Dendritic cell treated with granulocyte-macrophage colony-stimulating factor and Interleukin-4, amounts not matched to agents 40 ng/mL and 50 ng/mL, for 4 days (primary cell): ENCODE data around the gene PRRX2.
"Not testable (repeated sequence)": the region's sequence is repeated elsewhere in the genome, so short reads cannot be mapped to it uniquely, and the experiment has no call there.

ENCODE experiments used
- H3K27ac Mint-ChIP-seq: one replicate; pipeline ENCODE4 v1.8.0; 2022; ENCODE audit warnings: mild to moderate bottlenecking, mixed read lengths
- H3K27me3 Mint-ChIP-seq: one replicate; pipeline ENCODE4 v1.8.0; 2022; ENCODE audit warnings: mild to moderate bottlenecking, mixed read lengths
- H3K36me3 Mint-ChIP-seq: one replicate; pipeline ENCODE4 v1.8.0; 2022; ENCODE audit warnings: low read depth, mixed read lengths
- H3K4me1 Mint-ChIP-seq: one replicate; pipeline ENCODE4 v1.8.0; 2022; ENCODE audit warnings: low read depth, mixed read lengths
- H3K4me3 Mint-ChIP-seq: one replicate; pipeline ENCODE4 v1.8.0; 2022; ENCODE audit warnings: mild to moderate bottlenecking, moderate library complexity, mixed read lengths
- H3K9me3 Mint-ChIP-seq: one replicate; pipeline ENCODE4 v1.8.0; 2022; ENCODE audit warnings: mixed read lengths
- intact Hi-C: fragments of 100-400 bp; cut with micrococcal nuclease; formaldehyde crosslinking; loops from one replicate; pipeline ENCODE4 v1.15.0; 2022

Gene PRRX2

GRCh38 chr9:129653823-129654553, 11.5 kb upstream of the PRRX2 start:
- no peak overlapping the region for H3K27ac Mint-ChIP-seq
- no peaks in the 10 kb centered on the region for H3K9me3 Mint-ChIP-seq
- H3K4me1 Mint-ChIP-seq, result peaks cover 9% of the 10 kb centered on the region
- H3K36me3 Mint-ChIP-seq, result no peaks in the 10 kb centered on the region
- intact Hi-C loops, result no loop called here
- H3K4me3 Mint-ChIP-seq, result no peak overlapping the region
- H3K27me3 Mint-ChIP-seq, result peaks cover 34% of the 10 kb centered on the region

GRCh38 chr9:129654554-129655040, 10.8 kb upstream of the PRRX2 start:
- H3K27me3 Mint-ChIP-seq, result peaks cover 37% of the 10 kb centered on the region
- no peak overlapping the region for H3K4me3 Mint-ChIP-seq
- no peaks in the 10 kb centered on the region for H3K9me3 Mint-ChIP-seq
- H3K27ac Mint-ChIP-seq, result no peak overlapping the region
- peaks cover 9% of the 10 kb centered on the region for H3K4me1 Mint-ChIP-seq
- intact Hi-C loops, result no loop called here
- H3K36me3 Mint-ChIP-seq, result no peaks in the 10 kb centered on the region

- H3K9me3 Mint-ChIP-seq, result no peaks in the 10 kb centered on the region
- H3K27me3 Mint-ChIP-seq, result peaks cover 41% of the 10 kb centered on the region
- peaks cover 9% of the 10 kb centered on the region for H3K4me1 Mint-ChIP-seq
- H3K27ac Mint-ChIP-seq, result no peak overlapping the region
- H3K36me3 Mint-ChIP-seq, result no peaks in the 10 kb centered on the region
- no peak overlapping the region for H3K4me3 Mint-ChIP-seq
- intact Hi-C loops, result no loop called here
These were observed 10.3 kb upstream of the PRRX2 start for GRCh38 chr9:129655154-129655553.

GRCh38 chr9:129655696-129656095, 9.8 kb upstream of the PRRX2 start:
- no peak overlapping the region for H3K27ac Mint-ChIP-seq
- H3K9me3 Mint-ChIP-seq, result no peaks in the 10 kb centered on the region
- H3K27me3 Mint-ChIP-seq, result peaks cover 40% of the 10 kb centered on the region
- intact Hi-C loops, result no loop called here
- H3K4me3 Mint-ChIP-seq, result no peak overlapping the region
- peaks cover 9% of the 10 kb centered on the region for H3K4me1 Mint-ChIP-seq
- no peaks in the 10 kb centered on the region for H3K36me3 Mint-ChIP-seq

GRCh38 chr9:129656795-129657390, 8.6 kb upstream of the PRRX2 start:
- Mint-ChIP-seq H3K27ac (no peak overlapping the region), H3K4me3 (no peak overlapping the region), H3K36me3 (no peaks in the 10 kb centered on the region), H3K9me3 (no peaks in the 10 kb centered on the region), H3K27me3 (peaks cover 47% of the 10 kb centered on the region), H3K4me1 (peaks cover 9% of the 10 kb centered on the region)
- intact Hi-C loops, result no loop called here

- intact Hi-C loops, result no loop called here
- no peak overlapping the region for H3K27ac Mint-ChIP-seq
- no peaks in the 10 kb centered on the region for H3K9me3 Mint-ChIP-seq
- peaks cover 9% of the 10 kb centered on the region for H3K4me1 Mint-ChIP-seq
- H3K4me3 Mint-ChIP-seq, result no peak overlapping the region
- H3K27me3 Mint-ChIP-seq, result peaks cover 58% of the 10 kb centered on the region
- H3K36me3 Mint-ChIP-seq, result no peaks in the 10 kb centered on the region
These were observed 4.4 kb upstream of the PRRX2 start for GRCh38 chr9:129661029-129661428.

GRCh38 chr9:129662239-129662638, 3.2 kb upstream of the PRRX2 start:
- H3K27ac Mint-ChIP-seq, H3K36me3 Mint-ChIP-seq, intact Hi-C loops, H3K4me1 Mint-ChIP-seq, H3K4me3 Mint-ChIP-seq, H3K9me3 Mint-ChIP-seq: not testable (repeated sequence)
- H3K27me3 Mint-ChIP-seq, result peaks cover 67% of the 10 kb centered on the region

- H3K27me3 Mint-ChIP-seq, result peaks cover 83% of the 10 kb centered on the region
- intact Hi-C loops, result no loop called here
- H3K4me3 Mint-ChIP-seq, result peak overlapping the region; percentile 48
- no peak overlapping the region for H3K27ac Mint-ChIP-seq
- H3K9me3 Mint-ChIP-seq, result no peaks in the 10 kb centered on the region
- H3K36me3 Mint-ChIP-seq, result no peaks in the 10 kb centered on the region
- H3K4me1 Mint-ChIP-seq, result peaks cover 7% of the 10 kb centered on the region
These were observed 580 bp upstream of the PRRX2 start for GRCh38 chr9:129664746-129665388.

GRCh38 chr9:129665814-129666520, 520 bp downstream of the PRRX2 start:
- Mint-ChIP-seq H3K27ac (no peak overlapping the region), H3K36me3 (no peaks in the 10 kb centered on the region), H3K9me3 (no peaks in the 10 kb centered on the region), H3K27me3 (peaks cover 86% of the 10 kb centered on the region), H3K4me1 (peaks cover 7% of the 10 kb centered on the region), H3K4me3 (peak overlapping the region; percentile 32)
- intact Hi-C loops, result no loop called here

GRCh38 chr9:129666575-129666974, 1.1 kb downstream of the PRRX2 start:
- H3K27ac Mint-ChIP-seq, result no peak overlapping the region
- H3K9me3 Mint-ChIP-seq, result no peaks in the 10 kb centered on the region
- peaks cover 82% of the 10 kb centered on the region for H3K27me3 Mint-ChIP-seq
- no peak overlapping the region for H3K4me3 Mint-ChIP-seq
- intact Hi-C loops, result no loop called here
- H3K36me3 Mint-ChIP-seq, result no peaks in the 10 kb centered on the region
- peaks cover 7% of the 10 kb centered on the region for H3K4me1 Mint-ChIP-seq

- peaks cover 7% of the 10 kb centered on the region for H3K4me1 Mint-ChIP-seq
- H3K4me3 Mint-ChIP-seq, result no peak overlapping the region
- H3K27ac Mint-ChIP-seq, result no peak overlapping the region
- H3K36me3 Mint-ChIP-seq, result no peaks in the 10 kb centered on the region
- H3K9me3 Mint-ChIP-seq, result no peaks in the 10 kb centered on the region
- H3K27me3 Mint-ChIP-seq, result peaks cover 81% of the 10 kb centered on the region
- intact Hi-C loops, result no loop called here
These were observed 1.9 kb downstream of the PRRX2 start for GRCh38 chr9:129667378-129667777.

GRCh38 chr9:129667850-129668249, 2.4 kb downstream of the PRRX2 start:
- Mint-ChIP-seq H3K27ac (no peak overlapping the region), H3K4me3 (no peak overlapping the region), H3K4me1 (peaks cover 7% of the 10 kb centered on the region), H3K27me3 (peaks cover 81% of the 10 kb centered on the region), H3K36me3 (no peaks in the 10 kb centered on the region), H3K9me3 (no peaks in the 10 kb centered on the region)
- intact Hi-C loops, result no loop called here

- Mint-ChIP-seq H3K27ac (no peak overlapping the region), H3K27me3 (peaks cover 73% of the 10 kb centered on the region), H3K4me1 (peaks cover 7% of the 10 kb centered on the region), H3K36me3 (no peaks in the 10 kb centered on the region), H3K4me3 (no peak overlapping the region), H3K9me3 (no peaks in the 10 kb centered on the region)
- intact Hi-C loops, result no loop called here
These were observed 3.8 kb downstream of the PRRX2 start for GRCh38 chr9:129669141-129669718.

- Mint-ChIP-seq H3K27ac (no peak overlapping the region), H3K36me3 (no peaks in the 10 kb centered on the region), H3K4me3 (no peak overlapping the region), H3K27me3 (peaks cover 68% of the 10 kb centered on the region), H3K4me1 (peaks cover 2% of the 10 kb centered on the region), H3K9me3 (no peaks in the 10 kb centered on the region)
- intact Hi-C loops, result no loop called here
These were observed 4.5 kb downstream of the PRRX2 start for GRCh38 chr9:129669946-129670345.
